ENCODE results near the gene TNFSF18.

TNFSF18 gene, protein sequence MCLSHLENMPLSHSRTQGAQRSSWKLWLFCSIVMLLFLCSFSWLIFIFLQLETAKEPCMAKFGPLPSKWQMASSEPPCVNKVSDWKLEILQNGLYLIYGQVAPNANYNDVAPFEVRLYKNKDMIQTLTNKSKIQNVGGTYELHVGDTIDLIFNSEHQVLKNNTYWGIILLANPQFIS

DNA sequence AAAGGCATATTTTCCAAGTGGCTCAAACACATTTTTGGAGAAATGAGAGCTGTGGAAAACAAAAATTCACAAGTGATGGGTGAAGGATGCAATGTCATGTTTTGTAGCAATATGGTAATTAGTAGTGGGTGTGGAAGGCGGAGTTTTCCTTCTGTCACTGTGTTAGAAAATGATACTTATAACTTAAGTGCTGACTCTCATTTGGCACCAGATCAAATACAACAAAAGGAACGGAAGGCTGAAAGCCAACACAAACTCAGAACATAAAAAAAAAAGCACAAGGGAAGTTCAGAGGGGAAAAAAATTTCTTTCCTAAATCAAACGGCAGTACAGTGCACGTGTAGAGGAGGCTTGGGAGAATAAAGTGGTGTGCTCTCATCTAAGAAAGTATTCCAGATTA lies at the start of gene TNFSF18:
Gene TNFSF18 (minus strand): TSS at position 77 of the 400 bp plus-strand sequence. CDS start 45 bp downstream, at position 32.
- no peak within 1 kb of the TSS for H3K27ac ChIP-seq
- TF ChIP-seq, protein P1, sequence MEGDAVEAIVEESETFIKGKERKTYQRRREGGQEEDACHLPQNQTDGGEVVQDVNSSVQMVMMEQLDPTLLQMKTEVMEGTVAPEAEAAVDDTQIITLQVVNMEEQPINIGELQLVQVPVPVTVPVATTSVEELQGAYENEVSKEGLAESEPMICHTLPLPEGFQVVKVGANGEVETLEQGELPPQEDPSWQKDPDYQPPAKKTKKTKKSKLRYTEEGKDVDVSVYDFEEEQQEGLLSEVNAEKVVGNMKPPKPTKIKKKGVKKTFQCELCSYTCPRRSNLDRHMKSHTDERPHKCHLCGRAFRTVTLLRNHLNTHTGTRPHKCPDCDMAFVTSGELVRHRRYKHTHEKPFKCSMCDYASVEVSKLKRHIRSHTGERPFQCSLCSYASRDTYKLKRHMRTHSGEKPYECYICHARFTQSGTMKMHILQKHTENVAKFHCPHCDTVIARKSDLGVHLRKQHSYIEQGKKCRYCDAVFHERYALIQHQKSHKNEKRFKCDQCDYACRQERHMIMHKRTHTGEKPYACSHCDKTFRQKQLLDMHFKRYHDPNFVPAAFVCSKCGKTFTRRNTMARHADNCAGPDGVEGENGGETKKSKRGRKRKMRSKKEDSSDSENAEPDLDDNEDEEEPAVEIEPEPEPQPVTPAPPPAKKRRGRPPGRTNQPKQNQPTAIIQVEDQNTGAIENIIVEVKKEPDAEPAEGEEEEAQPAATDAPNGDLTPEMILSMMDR (IDR thresholded peaks at IDR 0.05): no peak
- H3K36me3 ChIP-seq: no peaks in the 10 kb centered on the region
- no peaks in the 10 kb centered on the region for H3K4me1 ChIP-seq (ENCODE audit: control insufficient read depth in 1 of 2, insufficient read depth in 1 of 2, low read depth in 1 of 2, low read length in 1 of 2)
- no peak within 1 kb of the TSS for H3K4me3 ChIP-seq (ENCODE audit: low read depth in 1 of 2, low read length in 1 of 2)
- H3K27me3 ChIP-seq: no peaks in the 10 kb centered on the region
- H3K9me3 ChIP-seq: no peaks in the 10 kb centered on the region

DNA sequence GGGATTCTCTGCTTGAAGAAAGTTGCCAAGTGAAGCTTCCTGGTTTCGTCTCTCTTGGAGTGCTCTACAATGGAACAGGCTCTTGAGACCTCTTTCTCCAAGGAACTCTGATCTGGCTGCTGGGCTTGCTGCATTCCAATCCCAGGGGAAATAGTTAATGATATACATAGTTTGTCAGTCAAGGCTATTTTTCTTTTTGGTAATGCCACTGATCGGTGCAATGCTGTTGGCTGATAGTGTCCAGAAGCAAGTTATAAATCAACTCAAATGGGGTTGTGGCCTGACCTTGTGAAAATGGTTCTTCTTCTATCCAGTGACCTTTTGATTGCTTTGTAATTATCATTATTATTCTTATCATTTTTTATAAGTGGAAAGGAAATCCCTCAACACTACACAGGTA lies 48.4 kb upstream of the TNFSF18 start:
- no peak overlapping the region for H3K27ac ChIP-seq
- no peaks in the 10 kb centered on the region for H3K4me1 ChIP-seq (ENCODE audit: control insufficient read depth in 1 of 2, insufficient read depth in 1 of 2, low read depth in 1 of 2, low read length in 1 of 2)
- TF ChIP-seq, protein P1 (IDR thresholded peaks at IDR 0.05): no peak
- no peaks in the 10 kb centered on the region for H3K36me3 ChIP-seq
- peaks cover 3% of the 10 kb centered on the region for H3K9me3 ChIP-seq
- no peak overlapping the region for H3K4me3 ChIP-seq (ENCODE audit: low read depth in 1 of 2, low read length in 1 of 2)
- no peaks in the 10 kb centered on the region for H3K27me3 ChIP-seq

DNA sequence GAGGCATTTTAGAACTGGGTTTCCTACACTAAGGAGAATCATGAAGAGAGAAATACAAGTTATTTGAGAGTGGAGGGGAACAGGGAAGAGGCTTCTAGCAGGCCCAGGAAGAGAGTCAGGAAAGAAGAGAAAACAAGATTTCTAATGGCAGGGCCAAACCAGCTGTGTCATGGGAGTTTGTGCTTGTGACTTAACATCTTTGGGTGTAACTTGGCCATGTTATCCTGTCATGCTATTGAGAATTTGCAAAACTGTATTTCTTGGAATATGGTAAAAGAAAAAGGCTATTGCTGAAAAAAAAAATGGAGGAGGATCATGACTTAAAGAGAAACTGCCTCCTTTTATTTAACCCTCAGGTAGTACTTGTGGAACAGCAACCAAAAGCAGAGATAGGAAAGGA lies 47.4 kb upstream of the TNFSF18 start:
- no peaks in the 10 kb centered on the region for H3K4me1 ChIP-seq (ENCODE audit: control insufficient read depth in 1 of 2, insufficient read depth in 1 of 2, low read depth in 1 of 2, low read length in 1 of 2)
- TF ChIP-seq, protein P1 (IDR thresholded peaks at IDR 0.05): no peak
- H3K36me3 ChIP-seq: no peaks in the 10 kb centered on the region
- no peaks in the 10 kb centered on the region for H3K27me3 ChIP-seq
- no peaks in the 10 kb centered on the region for H3K9me3 ChIP-seq
- no peak overlapping the region for H3K4me3 ChIP-seq (ENCODE audit: low read depth in 1 of 2, low read length in 1 of 2)
- no peak overlapping the region for H3K27ac ChIP-seq

DNA sequence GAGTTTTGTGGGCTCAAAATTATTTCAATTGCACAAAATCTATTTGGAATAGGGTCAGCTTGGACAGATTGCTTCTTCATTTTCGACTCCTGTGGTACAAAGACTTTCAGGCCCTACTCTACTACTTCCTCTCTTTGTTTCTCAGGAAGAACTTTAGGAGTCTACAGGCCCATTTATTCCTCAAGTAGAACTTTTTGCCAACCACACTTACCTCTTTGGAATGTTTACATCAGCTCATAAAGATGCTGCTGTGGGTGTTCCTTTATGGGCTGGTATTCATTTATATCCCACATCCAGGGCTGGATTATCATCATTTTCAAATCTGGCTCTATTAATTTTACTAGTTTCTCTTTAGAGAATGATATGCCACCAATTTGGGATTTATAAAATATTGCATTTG lies 46.3 kb upstream of the TNFSF18 start:
- H3K9me3 ChIP-seq: no peaks in the 10 kb centered on the region
- no peaks in the 10 kb centered on the region for H3K4me1 ChIP-seq (ENCODE audit: control insufficient read depth in 1 of 2, insufficient read depth in 1 of 2, low read depth in 1 of 2, low read length in 1 of 2)
- H3K4me3 ChIP-seq (ENCODE audit: low read depth in 1 of 2, low read length in 1 of 2): no peak overlapping the region
- TF ChIP-seq, protein P1 (IDR thresholded peaks at IDR 0.05): no peak
- H3K36me3 ChIP-seq: no peaks in the 10 kb centered on the region
- H3K27ac ChIP-seq: no peak overlapping the region
- H3K27me3 ChIP-seq: no peaks in the 10 kb centered on the region

DNA sequence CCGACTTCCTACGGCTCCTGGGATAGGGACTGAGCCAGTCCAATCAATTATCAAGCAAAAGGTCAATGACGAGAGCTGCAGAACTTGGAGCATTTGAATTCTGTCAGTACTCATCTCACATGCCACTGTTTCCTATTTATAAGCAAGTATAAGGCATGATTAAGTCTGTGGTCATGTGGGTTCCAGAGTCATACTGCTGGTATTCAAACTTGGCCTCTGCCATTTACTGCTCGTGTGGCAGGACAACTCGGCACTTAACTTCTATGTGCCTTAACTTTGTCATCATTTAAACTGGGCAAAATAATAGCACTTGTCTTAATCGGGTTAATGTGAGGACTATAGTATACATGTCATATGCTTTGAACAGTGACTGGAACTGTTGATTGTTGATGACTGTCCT lies 44.9 kb upstream of the TNFSF18 start:
- Histone ChIP-seq H3K36me3 (no peaks in the 10 kb centered on the region), H3K27ac (no peak overlapping the region), H3K9me3 (no peaks in the 10 kb centered on the region), H3K4me1 (ENCODE audit: control insufficient read depth in 1 of 2, insufficient read depth in 1 of 2, low read depth in 1 of 2, low read length in 1 of 2) (no peaks in the 10 kb centered on the region), H3K4me3 (ENCODE audit: low read depth in 1 of 2, low read length in 1 of 2) (no peak overlapping the region), H3K27me3 (no peaks in the 10 kb centered on the region)
- TF ChIP-seq, protein P1 (IDR thresholded peaks at IDR 0.05): no peak
